ENCODE data around the gene TUB. TPM values are rescaled to one million over a fixed set of nuclear protein-coding genes. Genes with fewer than 3 reads are reported as not detected.

Gene TUB
- polyA plus RNA-seq, 1 of the 3 experiments (the other 2 are of a cell fraction): 11.3 TPM

DNA sequence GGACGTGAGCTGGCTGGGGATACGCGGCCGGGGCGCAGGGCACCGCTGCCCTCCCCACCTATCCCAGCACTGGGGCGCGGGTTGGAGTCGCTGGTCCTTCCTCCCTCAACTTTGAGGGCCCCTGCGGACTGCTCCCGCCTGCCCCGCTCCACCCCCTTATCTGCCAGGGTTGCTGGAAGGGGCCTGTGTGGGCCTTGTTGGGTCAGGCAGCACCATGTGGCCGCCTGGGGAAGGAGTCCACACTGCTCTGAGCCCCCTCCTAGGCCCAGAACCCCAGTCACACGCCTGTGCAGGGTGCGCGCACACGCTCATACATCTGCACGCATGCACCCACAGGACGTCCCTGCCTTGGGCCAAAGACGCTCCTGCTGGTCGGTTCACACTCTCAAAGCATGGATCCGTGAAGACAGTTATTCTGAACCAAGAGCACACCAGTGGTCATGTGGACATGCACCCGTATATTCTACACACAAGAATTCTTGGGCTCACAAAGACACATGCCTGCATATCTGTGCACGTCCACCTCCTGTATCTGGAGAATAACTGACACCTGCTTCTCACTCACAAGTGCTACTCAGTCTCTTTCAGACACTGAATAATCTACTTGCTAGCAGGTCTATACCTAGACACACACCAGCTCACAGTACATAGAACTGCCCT lies 710 bp downstream of the TUB start:
- no peaks in the 10 kb centered on the region for H3K36me3 ChIP-seq (replicated peaks in 1 of 2; ENCODE audit: control insufficient read depth in 1 of 2, insufficient read depth in 2 of 2, low read length in 1 of 2)
- peaks cover 26% of the 10 kb centered on the region; the same call in 1 of the 2 replicates for H4K20me1 ChIP-seq (ENCODE audit: insufficient read depth)
- H3F3A ChIP-seq (replicated peaks; ENCODE audit: insufficient read depth): peaks cover 4% of the 10 kb centered on the region
- H3K27me3 ChIP-seq (ENCODE audit: insufficient read depth): no peaks in the 10 kb centered on the region
- TF ChIP-seq MXI1 (IDR thresholded peaks at IDR 0.05; ENCODE audit: low read depth, low read length) (peak; percentile 27; the same call in 1 of the 2 replicates), YY1 (IDR thresholded peaks at IDR 0.05; ENCODE audit: low read depth) (no peak), POLR2AphosphoS5 (IDR thresholded peaks at IDR 0.05; ENCODE audit: low read depth, low read length) (no peak), TAF1 (IDR thresholded peaks at IDR 0.05; ENCODE audit: borderline replicate concordance, low read depth, low read length) (no peak), JUND (IDR thresholded peaks at IDR 0.05) (no peak), MAX (IDR thresholded peaks at IDR 0.05; ENCODE audit: low read depth) (peak; percentile 67), RAD21 (IDR thresholded peaks at IDR 0.05; ENCODE audit: low read length) (no peak)
- H3K9me3 ChIP-seq: no peaks in the 10 kb centered on the region
- H2AFZ ChIP-seq (ENCODE audit: low read depth): 0 out of 2 replicates have a peak overlapping the region, but pooled peaks have one; percentile 41
- 25% methylated on average over 4 of the region's 24 CpGs for WGBS (ENCODE audit: low lambda C conversion rate)
- ChIA-PET CTCF (interaction anchor here (1.2 to 26.8 kb wide), 13 partner anchors 9 to 485 kb away, joined by 3 to 620 read pairs (median 8); no protein-coding TSS in a partner anchor), POLR2A (interaction anchor here (0.8 to 2.4 kb wide), 8 partner anchors 9 to 151 kb away, joined by 4 to 16 read pairs (median 5); no protein-coding TSS in a partner anchor)
- no peaks in the 10 kb centered on the region for H3K79me2 ChIP-seq (ENCODE audit: insufficient read depth)
- H3K9me2 ChIP-seq: no peaks in the 10 kb centered on the region
- H3K4me2 ChIP-seq: peak overlapping the region; percentile 96
- H3K9ac ChIP-seq: peak overlapping the region; percentile 68; the same call in 1 of the 2 replicates
- peak overlapping the region; percentile 67 to 73 for H3K4me3 ChIP-seq (ENCODE audit: low read depth in 2 of 2, low read length in 1 of 2)
- H3K4me1 ChIP-seq (ENCODE audit: control insufficient read depth in 1 of 2, insufficient read depth in 2 of 2, low read depth in 1 of 2, low read length in 1 of 2): peaks cover 19 to 60% of the 10 kb centered on the region in 2 experiments; a peak in 3 of 4 replicates
- peak; percentile 65 for DNase-seq
- peak overlapping the region in 1 of 2 experiments; percentile 92; a peak in 2 of 4 replicates for H3K27ac ChIP-seq (ENCODE audit: low read depth in 2 of 2, low read length in 1 of 2)

DNA sequence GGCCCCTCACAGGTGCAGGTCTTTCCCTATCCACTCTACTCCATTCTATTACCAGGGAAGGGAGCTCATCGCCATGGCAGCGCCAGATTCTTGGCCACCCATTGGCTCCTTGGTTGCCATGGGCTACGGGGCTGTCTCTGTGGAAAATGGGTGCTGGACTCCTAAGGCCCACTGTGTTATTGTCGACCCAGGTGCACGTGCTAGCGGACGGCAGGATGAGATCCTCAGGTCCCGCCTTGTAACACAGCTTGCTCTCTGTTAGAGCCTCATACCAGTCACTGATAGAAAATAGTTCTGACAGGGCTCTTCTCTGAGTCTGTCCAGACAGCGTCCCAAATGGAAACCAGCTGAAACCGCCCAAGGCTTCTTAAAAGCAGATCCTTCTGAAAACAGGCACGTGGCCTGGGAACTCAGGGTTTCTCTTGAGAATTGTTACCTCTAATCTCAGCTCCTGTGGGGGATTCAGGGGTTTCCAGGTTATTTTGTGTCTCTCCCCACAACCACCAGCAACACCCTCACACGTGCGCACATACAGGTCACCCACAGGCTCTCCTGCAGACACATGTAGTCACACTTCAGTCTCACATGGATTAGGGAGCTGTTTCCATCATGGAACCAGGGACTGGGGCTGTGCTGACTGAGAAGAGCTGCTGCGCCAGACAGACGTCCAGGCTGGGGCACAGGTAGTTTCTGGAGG lies 1.5 kb downstream of the TUB start:
- H3K9me3 ChIP-seq: no peaks in the 10 kb centered on the region
- peaks cover 4% of the 10 kb centered on the region for H3F3A ChIP-seq (replicated peaks; ENCODE audit: insufficient read depth)
- POLR2A ChIA-PET: interaction anchor here (0.6 to 2.0 kb wide), 9 partner anchors 8 to 150 kb away, joined by 3 to 16 read pairs (median 4); no protein-coding TSS in a partner anchor

More for the DNA sequence above, 1.5 kb downstream of the TUB start:
- no peak overlapping the region for H3K9ac ChIP-seq
- peak; percentile 91 for TF ChIP-seq TCF12 (IDR thresholded peaks at IDR 0.05)
- no peak for TF ChIP-seq REST (IDR thresholded peaks at IDR 0.05; ENCODE audit: low read depth, low read length)
- TF ChIP-seq POLR2AphosphoS5 (IDR thresholded peaks at IDR 0.05; ENCODE audit: low read depth, low read length): peak; percentile 55; the same call in 1 of the 2 replicates
- TF ChIP-seq, protein P1, sequence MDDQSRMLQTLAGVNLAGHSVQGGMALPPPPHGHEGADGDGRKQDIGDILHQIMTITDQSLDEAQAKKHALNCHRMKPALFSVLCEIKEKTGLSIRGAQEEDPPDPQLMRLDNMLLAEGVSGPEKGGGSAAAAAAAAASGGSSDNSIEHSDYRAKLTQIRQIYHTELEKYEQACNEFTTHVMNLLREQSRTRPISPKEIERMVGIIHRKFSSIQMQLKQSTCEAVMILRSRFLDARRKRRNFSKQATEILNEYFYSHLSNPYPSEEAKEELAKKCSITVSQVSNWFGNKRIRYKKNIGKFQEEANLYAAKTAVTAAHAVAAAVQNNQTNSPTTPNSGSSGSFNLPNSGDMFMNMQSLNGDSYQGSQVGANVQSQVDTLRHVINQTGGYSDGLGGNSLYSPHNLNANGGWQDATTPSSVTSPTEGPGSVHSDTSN (IDR thresholded peaks at IDR 0.05): peak; percentile 81
- TF ChIP-seq IRF3 (IDR thresholded peaks at IDR 0.05; ENCODE audit: low read depth, low read length): no peak
- peak; percentile 27 for TF ChIP-seq CHD2 (IDR thresholded peaks at IDR 0.05; ENCODE audit: low read length, partially characterized antibody)
- TF ChIP-seq RCOR1 (IDR thresholded peaks at IDR 0.05; ENCODE audit: low read length): peak; percentile 43; the same call in 1 of the 2 replicates
- TF ChIP-seq EP300 (IDR thresholded peaks at IDR 0.05; ENCODE audit: borderline replicate concordance in 1 of 2, low read depth in 1 of 2, low read length in 1 of 2): peak in 1 of 2 experiments; percentile 89; a peak in 2 of 4 replicates
- no peak for TF ChIP-seq RXRA (IDR thresholded peaks at IDR 0.05; ENCODE audit: borderline replicate concordance, low read depth)
- peak; percentile 63 for TF ChIP-seq MAX (IDR thresholded peaks at IDR 0.05; ENCODE audit: low read depth)
- TF ChIP-seq RFX5 (IDR thresholded peaks at IDR 0.05; ENCODE audit: low read length): peak; percentile 36; the same call in 1 of the 2 replicates
- peak overlapping the region; percentile 67 to 73 for H3K4me3 ChIP-seq (ENCODE audit: low read depth in 2 of 2, low read length in 1 of 2)
- peaks cover 33% of the 10 kb centered on the region for H4K20me1 ChIP-seq (ENCODE audit: insufficient read depth)
- peak overlapping the region; percentile 96 for H3K4me2 ChIP-seq
- 69% methylated on average over 14 of the region's 15 CpGs for WGBS (ENCODE audit: low lambda C conversion rate)
- no peaks in the 10 kb centered on the region for H3K27me3 ChIP-seq (ENCODE audit: insufficient read depth)
- DNase-seq: peak; percentile 81
- no peaks in the 10 kb centered on the region for H3K36me3 ChIP-seq (replicated peaks in 1 of 2; ENCODE audit: control insufficient read depth in 1 of 2, insufficient read depth in 2 of 2, low read length in 1 of 2)
- H2AFZ ChIP-seq (ENCODE audit: low read depth): no peak overlapping the region
- CTCF ChIA-PET: interaction anchor here (1.1 to 26.8 kb wide), 13 partner anchors 9 to 485 kb away, joined by 3 to 620 read pairs (median 6); no protein-coding TSS in a partner anchor
- H3K9me2 ChIP-seq: no peaks in the 10 kb centered on the region
- H3K79me2 ChIP-seq (ENCODE audit: insufficient read depth): no peaks in the 10 kb centered on the region
- peak overlapping the region in 1 of 2 experiments; percentile 92; a peak in 2 of 4 replicates for H3K27ac ChIP-seq (ENCODE audit: low read depth in 2 of 2, low read length in 1 of 2)
- H3K4me1 ChIP-seq (ENCODE audit: control insufficient read depth in 1 of 2, insufficient read depth in 2 of 2, low read depth in 1 of 2, low read length in 1 of 2): peaks cover 19 to 69% of the 10 kb centered on the region in 2 experiments; a peak in 3 of 4 replicates

Data from SK-N-SH (cell line).